Retinal pigment epithelial cell (primary cell): ENCODE measurements around the gene OSBPL9.

Experiments
- DNase-seq: peaks from one replicate; pipeline ENCODE4 v3.0.0-alpha.2; 2010; ENCODE audit warnings: low read depth
- H3K4me3 ChIP-seq: 2 replicates; pipeline ENCODE4 v1.5.1; 2011; ENCODE audit warnings: mild to moderate bottlenecking, low read length, control low read depth, moderate library complexity
- TF ChIP-seq, protein P1 (sequence below): conservative IDR thresholded peaks from 2 replicates; pipeline ENCODE4 v1.5.1; 2011; ENCODE audit warnings: low read depth, low read length, control low read depth, inconsistent platforms

OSBPL9 gene

DNA sequence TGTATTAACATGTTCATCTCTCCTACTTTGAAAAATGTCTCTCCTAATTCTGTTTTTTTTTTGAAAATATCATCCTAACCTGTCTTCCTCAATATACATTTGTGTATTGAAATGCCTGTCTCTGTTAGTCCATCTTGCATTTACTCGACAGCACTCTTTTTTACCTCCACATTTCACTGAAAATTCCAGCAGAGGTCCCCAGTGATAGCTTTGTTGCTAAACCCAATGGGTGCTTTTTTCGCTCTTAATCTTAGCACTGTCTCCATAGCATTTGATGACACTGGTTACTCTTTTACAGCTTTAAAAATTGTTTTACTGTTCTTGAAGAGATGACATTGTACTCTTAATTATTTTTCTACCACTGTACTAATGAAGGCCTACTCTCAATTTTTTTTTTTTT is 10.8 kb downstream of the OSBPL9 start:
- no peak for DNase-seq
- H3K4me3 ChIP-seq: no peak overlapping the region
- TF ChIP-seq, protein P1, sequence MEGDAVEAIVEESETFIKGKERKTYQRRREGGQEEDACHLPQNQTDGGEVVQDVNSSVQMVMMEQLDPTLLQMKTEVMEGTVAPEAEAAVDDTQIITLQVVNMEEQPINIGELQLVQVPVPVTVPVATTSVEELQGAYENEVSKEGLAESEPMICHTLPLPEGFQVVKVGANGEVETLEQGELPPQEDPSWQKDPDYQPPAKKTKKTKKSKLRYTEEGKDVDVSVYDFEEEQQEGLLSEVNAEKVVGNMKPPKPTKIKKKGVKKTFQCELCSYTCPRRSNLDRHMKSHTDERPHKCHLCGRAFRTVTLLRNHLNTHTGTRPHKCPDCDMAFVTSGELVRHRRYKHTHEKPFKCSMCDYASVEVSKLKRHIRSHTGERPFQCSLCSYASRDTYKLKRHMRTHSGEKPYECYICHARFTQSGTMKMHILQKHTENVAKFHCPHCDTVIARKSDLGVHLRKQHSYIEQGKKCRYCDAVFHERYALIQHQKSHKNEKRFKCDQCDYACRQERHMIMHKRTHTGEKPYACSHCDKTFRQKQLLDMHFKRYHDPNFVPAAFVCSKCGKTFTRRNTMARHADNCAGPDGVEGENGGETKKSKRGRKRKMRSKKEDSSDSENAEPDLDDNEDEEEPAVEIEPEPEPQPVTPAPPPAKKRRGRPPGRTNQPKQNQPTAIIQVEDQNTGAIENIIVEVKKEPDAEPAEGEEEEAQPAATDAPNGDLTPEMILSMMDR: peak; percentile 56

DNA sequence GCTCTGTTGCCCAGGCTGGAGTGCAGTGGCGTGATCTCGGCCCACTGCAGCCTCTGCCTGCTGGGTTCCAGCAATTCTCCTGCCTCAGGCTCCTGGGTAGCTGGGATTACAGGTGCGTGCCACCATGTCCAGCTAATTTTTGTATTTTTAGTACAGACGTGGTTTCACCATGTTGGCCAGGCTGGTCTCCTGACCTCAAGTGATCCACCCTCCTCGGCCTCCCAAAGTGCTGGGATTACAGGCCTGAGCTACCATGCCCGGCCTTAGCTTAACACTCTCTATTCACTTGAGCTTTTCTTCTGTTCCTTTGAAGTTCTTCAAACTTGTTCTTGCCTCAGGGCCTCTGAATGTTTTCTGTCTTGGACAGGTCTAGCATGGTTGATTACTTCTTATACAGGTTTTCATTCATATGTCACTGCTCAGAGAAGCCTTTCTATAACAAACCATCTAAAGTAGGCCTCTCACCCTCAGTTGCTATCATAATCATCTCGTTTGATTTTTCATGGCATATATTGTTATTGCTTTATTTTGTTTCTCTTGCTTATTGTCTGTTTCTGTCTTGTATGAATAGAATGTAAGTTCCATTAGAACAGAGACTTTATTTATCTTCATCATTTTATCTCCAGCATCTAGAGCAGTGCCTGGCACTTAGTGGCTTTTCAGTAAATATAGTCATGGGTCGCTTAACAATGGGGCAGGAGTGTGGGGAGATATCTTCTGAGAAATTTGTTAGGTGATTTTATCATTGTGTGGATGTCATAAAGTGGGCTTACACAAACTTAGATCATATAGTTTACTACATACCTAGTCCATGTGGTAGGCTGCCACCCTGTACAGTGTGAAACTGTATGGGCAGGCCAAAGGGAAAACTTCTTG is 12.1 kb downstream of the OSBPL9 start:
- DNase-seq: no peak
- H3K4me3 ChIP-seq: no peak overlapping the region
- TF ChIP-seq, protein P1: no peak

DNA sequence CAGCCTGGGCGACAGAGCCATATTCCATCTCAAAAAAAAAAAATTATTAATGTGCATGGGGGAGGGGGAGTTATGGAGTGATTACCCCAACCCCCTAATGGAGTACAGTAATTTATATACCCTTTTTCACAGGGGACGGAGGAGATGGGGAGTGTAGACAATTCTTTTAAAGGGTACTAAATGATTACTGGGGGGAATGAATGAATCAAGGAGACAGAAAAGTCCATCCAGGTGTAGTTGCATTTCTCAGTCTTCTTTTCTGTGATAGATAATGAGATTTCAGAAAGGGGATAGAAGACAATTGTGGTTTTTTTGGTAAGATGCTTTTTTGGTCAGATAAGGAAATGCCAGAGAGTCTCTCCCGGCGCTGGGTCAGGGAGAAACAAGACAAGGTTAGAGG is 13.0 kb downstream of the OSBPL9 start:
- TF ChIP-seq, protein P1: no peak

DNA sequence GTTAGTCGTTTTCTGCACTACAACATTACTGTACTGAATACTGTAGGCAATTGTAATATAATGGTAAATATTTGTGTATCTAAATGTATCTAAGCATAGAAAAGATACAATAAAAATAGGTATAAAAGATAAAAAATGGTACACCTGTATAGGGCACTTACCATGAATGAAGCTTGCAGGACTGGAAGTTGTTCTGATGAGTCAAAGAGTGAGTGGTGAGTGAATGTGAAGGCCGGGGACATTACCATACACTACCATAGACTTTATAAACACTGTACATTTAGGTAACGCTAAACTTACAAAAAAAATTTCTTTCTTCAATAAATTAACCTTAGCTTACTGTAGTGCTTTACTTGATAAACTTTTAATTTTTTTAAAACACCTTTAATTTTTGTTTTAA is 13.5 kb downstream of the OSBPL9 start:
- TF ChIP-seq, protein P1: no peak
- no peak for DNase-seq
- no peak overlapping the region for H3K4me3 ChIP-seq

More for the DNA sequence above, 13.0 kb downstream of the OSBPL9 start:
- no peak overlapping the region for H3K4me3 ChIP-seq
- no peak for DNase-seq

DNA sequence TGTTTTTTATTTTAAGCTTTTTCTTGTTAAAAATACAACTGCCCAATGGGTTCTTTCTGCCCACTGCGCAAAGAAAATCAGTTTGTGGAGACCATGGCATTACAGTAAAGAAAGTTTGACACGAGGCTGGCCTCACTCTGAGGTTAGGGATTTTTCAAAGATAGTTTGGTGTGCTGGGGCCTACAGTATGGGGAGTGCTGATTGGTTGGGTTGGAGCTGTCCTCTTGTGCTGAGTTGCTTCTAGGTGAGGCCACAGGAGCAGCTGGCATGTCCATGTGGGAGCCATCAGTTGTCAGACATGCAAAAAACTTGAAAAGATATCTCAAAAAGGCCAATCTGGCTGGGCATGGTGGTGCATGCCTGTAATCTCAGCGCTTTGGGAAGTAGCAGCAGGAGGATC is 14.0 kb downstream of the OSBPL9 start:
- TF ChIP-seq, protein P1: no peak
- no peak for DNase-seq

DNA sequence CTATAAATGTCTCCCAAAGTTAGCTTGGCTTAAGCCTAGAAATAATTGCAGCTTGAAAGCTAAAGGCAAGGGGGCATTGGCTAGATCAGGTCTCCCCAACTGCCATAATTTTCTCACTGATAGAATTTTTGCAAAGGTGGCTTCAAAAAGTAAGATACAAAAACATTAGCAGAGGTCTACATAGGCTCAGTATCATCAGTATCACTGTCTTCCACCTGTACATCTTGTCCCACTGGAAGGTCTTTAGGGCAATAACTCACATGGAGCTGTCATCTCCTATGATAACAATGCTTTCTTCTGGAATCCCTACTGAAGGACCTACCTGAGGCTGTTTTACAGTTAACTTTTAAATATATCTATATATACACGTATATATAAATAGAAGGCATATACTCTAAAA is 14.9 kb downstream of the OSBPL9 start:
- no peak for DNase-seq
- no peak overlapping the region for H3K4me3 ChIP-seq
- TF ChIP-seq, protein P1: no peak

More for the DNA sequence above, 14.0 kb downstream of the OSBPL9 start:
- no peak overlapping the region for H3K4me3 ChIP-seq

DNA sequence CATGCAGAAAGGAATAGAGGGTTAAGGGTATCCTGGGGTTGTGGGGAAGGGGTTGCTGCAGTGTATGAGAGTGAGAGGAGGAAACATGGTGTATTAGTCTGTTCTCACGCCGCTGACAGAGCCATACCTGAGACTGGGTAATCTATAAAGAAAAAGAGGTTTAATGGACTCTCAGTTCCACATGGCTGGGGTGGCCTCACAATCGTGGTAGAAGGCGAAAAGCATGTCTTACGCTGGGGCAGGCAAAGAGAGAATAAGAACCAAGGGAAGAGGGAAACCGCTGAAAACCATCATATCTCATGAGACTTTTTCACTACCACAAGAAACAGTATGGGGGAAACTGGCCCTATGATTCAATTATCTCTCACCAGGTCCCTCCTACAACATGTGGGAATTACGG is 17.7 kb downstream of the OSBPL9 start:
- DNase-seq: no peak
- H3K4me3 ChIP-seq: no peak overlapping the region
- TF ChIP-seq, protein P1: no peak
